22Rv1 (cell line): Measurements from ENCODE around the gene SACM1L.

Experiments used
- CTCF ChIP-seq: fragments of 450-650 bp; IDR thresholded peaks from 2 replicates; pipeline ENCODE4 v1.5.1; 2017; ENCODE audit warnings: mild to moderate bottlenecking
- ZFX ChIP-seq: fragments of 450-650 bp; IDR thresholded peaks from 2 replicates; pipeline ENCODE4 v1.6.1; 2017; ENCODE audit warnings: antibody characterized with exemption, borderline replicate concordance

GRCh38 chr3:45691842-45692241, 2.6 kb downstream of the SACM1L start:
- no peak for TF ChIP-seq ZFX
- TF ChIP-seq CTCF = no peak
